CD14-positive monocyte (primary cell): ENCODE measurements around the gene SMIM38. TPM values are rescaled to one million over a fixed set of nuclear protein-coding genes. Genes with fewer than 3 reads are reported as not detected.
A peak's percentile ranks its signal among the peaks of the same experiment; 100 is the strongest.

Source experiments
- DNase-seq, 3 donors: peaks; one replicate each; pipeline ENCODE4 v3.0.0-alpha.2; 2011 to 2022
- H2AFZ ChIP-seq: 2 replicates; pipeline ENCODE4 v1.6.0; 2012; ENCODE audit warnings: mild to moderate bottlenecking, low read depth, low read length, inconsistent platforms; ENCODE audit not compliant: insufficient read depth, poor library complexity, severe bottlenecking
- H3K27ac ChIP-seq, 2 donors: 1 replicate in 1 of 2; 2 replicates in 1 of 2; pipeline ENCODE4 v1.5.1; 2012 to 2013; ENCODE audit warnings: low read length in 2 of 2, control low read depth in 1 of 2, inconsistent platforms in 1 of 2, low read depth in 1 of 2, mild to moderate bottlenecking in 1 of 2
- H3K27me3 ChIP-seq, 2 donors: one replicate each; pipeline versions ENCODE4 v1.6.0 to v1.6.1; 2011 to 2013; ENCODE audit warnings: low read length in 2 of 2; ENCODE audit not compliant: control insufficient read depth in 2 of 2, insufficient read depth in 2 of 2
- H3K36me3 ChIP-seq, 2 donors: replicated peaks in 1 of 2; 1 replicate in 1 of 2; 2 replicates in 1 of 2; pipeline versions ENCODE4 v1.5.1 to v1.6.1; 2012 to 2013; ENCODE audit warnings: low read length in 2 of 2, control low read depth in 1 of 2, inconsistent platforms in 1 of 2, mild to moderate bottlenecking in 1 of 2; ENCODE audit not compliant: insufficient read depth in 2 of 2, control insufficient read depth in 1 of 2
- H3K4me1 ChIP-seq, 2 donors: 1 replicate in 1 of 2; 2 replicates in 1 of 2; pipeline versions ENCODE4 v1.5.1 to v1.6.1; 2012 to 2013; ENCODE audit warnings: low read length in 2 of 2, control low read depth in 1 of 2, inconsistent platforms in 1 of 2, mild to moderate bottlenecking in 1 of 2, moderate library complexity in 1 of 2; ENCODE audit not compliant: insufficient read depth in 2 of 2, control insufficient read depth in 1 of 2
- H3K4me2 ChIP-seq: replicated peaks from 2 replicates; pipeline ENCODE3; 2012; ENCODE audit warnings: low read length, moderate library complexity, mild to moderate bottlenecking; ENCODE audit not compliant: poor library complexity, severe bottlenecking; ENCODE audit errors: extremely low read depth
- H3K4me3 ChIP-seq, 3 experiments: fragments of 200-600 bp in 1 of 3; sonication (generic) in 1 of 3; replicated peaks in 1 of 3; 1 replicate in 2 of 3; 2 replicates in 1 of 3; pipeline ENCODE4 v1.5.1; 2011 to 2013; ENCODE audit warnings: low read length in 3 of 3, mild to moderate bottlenecking in 3 of 3, control low read depth in 2 of 3, low read depth in 2 of 3, inconsistent platforms in 1 of 3, moderate library complexity in 1 of 3
- H3K79me2 ChIP-seq: 2 replicates; pipeline ENCODE4 v1.6.0; 2012; ENCODE audit warnings: mild to moderate bottlenecking, control low read depth, inconsistent platforms, low read length, moderate library complexity; ENCODE audit not compliant: insufficient read depth
- H3K9ac ChIP-seq: 2 replicates; pipeline ENCODE4 v1.6.0; 2017; ENCODE audit warnings: low read length, mild to moderate bottlenecking; ENCODE audit not compliant: insufficient read depth, poor library complexity, severe bottlenecking
- H3K9me3 ChIP-seq, 2 donors: replicated peaks in 1 of 2; 1 replicate in 1 of 2; 2 replicates in 1 of 2; pipeline versions ENCODE4 v1.5.1 to v1.6.1; 2012 to 2013; ENCODE audit warnings: low read length in 2 of 2, control low read depth in 1 of 2; ENCODE audit not compliant: control insufficient read depth in 1 of 2, insufficient read depth in 1 of 2
- H4K20me1 ChIP-seq: 2 replicates; pipeline ENCODE4 v1.6.0; 2012; ENCODE audit warnings: mild to moderate bottlenecking, low read length, control low read depth, moderate library complexity; ENCODE audit not compliant: insufficient read depth
- H3K27ac Mint-ChIP-seq, 7 donors: one replicate each; pipeline ENCODE4 v1.8.0; 2020; ENCODE audit warnings: mild to moderate bottlenecking in 7 of 7, mixed read lengths in 7 of 7, moderate library complexity in 6 of 7, inconsistent platforms in 2 of 7
- H3K27me3 Mint-ChIP-seq, 3 donors: one replicate each; pipeline ENCODE4 v1.8.0; 2021 to 2022; ENCODE audit warnings: low read depth in 3 of 3, mild to moderate bottlenecking in 3 of 3, mixed read lengths in 3 of 3, moderate library complexity in 3 of 3, inconsistent platforms in 1 of 3
- H3K36me3 Mint-ChIP-seq, 2 donors: one replicate each; pipeline ENCODE4 v1.8.0; 2020; ENCODE audit warnings: mixed read lengths in 2 of 2, inconsistent platforms in 1 of 2, mild to moderate bottlenecking in 1 of 2
- H3K4me1 Mint-ChIP-seq: one replicate; pipeline ENCODE4 v1.8.0; 2020; ENCODE audit warnings: mild to moderate bottlenecking, mixed read lengths
- H3K4me3 Mint-ChIP-seq, 2 donors: one replicate each; pipeline ENCODE4 v1.8.0; 2020; ENCODE audit warnings: mild to moderate bottlenecking in 2 of 2, mixed read lengths in 2 of 2, moderate library complexity in 1 of 2
- H3K9me3 Mint-ChIP-seq, 7 donors: one replicate each; pipeline ENCODE4 v1.8.0; 2020 to 2022; ENCODE audit warnings: mixed read lengths in 7 of 7, mild to moderate bottlenecking in 6 of 7, moderate library complexity in 6 of 7, inconsistent platforms in 2 of 7
- WGBS: methylation state at CpG from one replicate; pipeline ENCODE4 v1.1.5; 2013; ENCODE audit warnings: missing lambda C conversion rate; ENCODE audit not compliant: insufficient coverage; 5-methylcytosine and 5-hydroxymethylcytosine counted together
- intact Hi-C, 2 donors: fragments of 100-400 bp; cut with micrococcal nuclease; formaldehyde crosslinking; loops; one replicate each; pipeline versions ENCODE4 v1.15.0 to v1.15.1; 2023
- polyA plus RNA-seq, 3 donors: library from polyadenylated mRNA; depleted of rRNA in 1 of 3; unstranded in 2 of 3; stranded (reverse) in 1 of 3; fragments of 300-500 nt in 2 of 3; fragments of >200 nt in 1 of 3; fragmentation: Illumina TruSeq in 2 of 3; gene quantifications; 1 replicate in 2 of 3; 2 replicates in 1 of 3; pipeline ENCODE4 v1.2.3, GENCODE V29; 2012 to 2021
- TF ChIP-seq, protein P1 (sequence below): fragments of 200-600 bp; IDR thresholded peaks from one replicate; pipeline ENCODE4 v1.8.0; 2022; ENCODE audit warnings: antibody characterized with exemption, mild to moderate bottlenecking

Gene SMIM38
- polyA plus RNA-seq, 3 donors = 0.05 TPM; not detected in 2

DNA sequence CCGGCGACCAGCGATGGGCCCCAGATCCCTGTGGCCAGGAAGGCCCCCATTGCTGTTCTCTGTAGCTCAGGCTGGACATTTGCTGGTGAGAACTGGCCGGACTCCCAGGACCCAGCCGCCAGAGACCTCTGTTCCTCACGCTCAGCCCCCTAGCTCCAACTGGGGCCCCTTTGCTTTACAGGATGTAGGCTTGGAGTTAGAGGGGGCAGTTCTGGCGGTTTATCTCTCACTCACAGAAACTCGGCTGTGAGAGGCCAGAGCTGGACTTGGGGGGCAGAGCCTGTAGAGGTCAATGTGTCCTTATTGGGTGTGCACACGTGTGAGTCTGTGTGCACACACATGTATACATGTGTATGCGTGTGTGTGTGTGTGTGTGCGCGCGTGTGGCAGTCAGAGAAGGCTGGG lies 502 bp downstream of the SMIM38 start:
- H3K4me1 Mint-ChIP-seq = no peaks in the 10 kb centered on the region
- Histone ChIP-seq H4K20me1 (no peaks in the 10 kb centered on the region), H3K4me3 (no peak overlapping the region), H3K9ac (no peak overlapping the region), H3K27me3 (peaks cover 0 to 12% of the 10 kb centered on the region in 2 donors), H3K4me2 (no peak overlapping the region), H3K9me3 (no peaks in the 10 kb centered on the region), H3K27ac (no peak overlapping the region), H3K4me1 (no peaks in the 10 kb centered on the region), H2AFZ (no peak overlapping the region), H3K36me3 (no peaks in the 10 kb centered on the region), H3K79me2 (no peaks in the 10 kb centered on the region)
- H3K27me3 Mint-ChIP-seq = peaks cover 10 to 33% (median 18%) of the 10 kb centered on the region in 3 donors
- H3K27ac Mint-ChIP-seq = no peak overlapping the region
- intact Hi-C loops = no loop called here
- peaks cover 0 to 2% (median 0%) of the 10 kb centered on the region in 7 donors for H3K9me3 Mint-ChIP-seq
- peak overlapping the region in 1 of 2 donors; percentile 59 for H3K4me3 Mint-ChIP-seq
- no peak for DNase-seq
- TF ChIP-seq, protein P1, sequence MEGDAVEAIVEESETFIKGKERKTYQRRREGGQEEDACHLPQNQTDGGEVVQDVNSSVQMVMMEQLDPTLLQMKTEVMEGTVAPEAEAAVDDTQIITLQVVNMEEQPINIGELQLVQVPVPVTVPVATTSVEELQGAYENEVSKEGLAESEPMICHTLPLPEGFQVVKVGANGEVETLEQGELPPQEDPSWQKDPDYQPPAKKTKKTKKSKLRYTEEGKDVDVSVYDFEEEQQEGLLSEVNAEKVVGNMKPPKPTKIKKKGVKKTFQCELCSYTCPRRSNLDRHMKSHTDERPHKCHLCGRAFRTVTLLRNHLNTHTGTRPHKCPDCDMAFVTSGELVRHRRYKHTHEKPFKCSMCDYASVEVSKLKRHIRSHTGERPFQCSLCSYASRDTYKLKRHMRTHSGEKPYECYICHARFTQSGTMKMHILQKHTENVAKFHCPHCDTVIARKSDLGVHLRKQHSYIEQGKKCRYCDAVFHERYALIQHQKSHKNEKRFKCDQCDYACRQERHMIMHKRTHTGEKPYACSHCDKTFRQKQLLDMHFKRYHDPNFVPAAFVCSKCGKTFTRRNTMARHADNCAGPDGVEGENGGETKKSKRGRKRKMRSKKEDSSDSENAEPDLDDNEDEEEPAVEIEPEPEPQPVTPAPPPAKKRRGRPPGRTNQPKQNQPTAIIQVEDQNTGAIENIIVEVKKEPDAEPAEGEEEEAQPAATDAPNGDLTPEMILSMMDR = no peak
- 62% methylated on average over 6 of the region's 13 CpGs for WGBS
- H3K36me3 Mint-ChIP-seq = no peaks in the 10 kb centered on the region

DNA sequence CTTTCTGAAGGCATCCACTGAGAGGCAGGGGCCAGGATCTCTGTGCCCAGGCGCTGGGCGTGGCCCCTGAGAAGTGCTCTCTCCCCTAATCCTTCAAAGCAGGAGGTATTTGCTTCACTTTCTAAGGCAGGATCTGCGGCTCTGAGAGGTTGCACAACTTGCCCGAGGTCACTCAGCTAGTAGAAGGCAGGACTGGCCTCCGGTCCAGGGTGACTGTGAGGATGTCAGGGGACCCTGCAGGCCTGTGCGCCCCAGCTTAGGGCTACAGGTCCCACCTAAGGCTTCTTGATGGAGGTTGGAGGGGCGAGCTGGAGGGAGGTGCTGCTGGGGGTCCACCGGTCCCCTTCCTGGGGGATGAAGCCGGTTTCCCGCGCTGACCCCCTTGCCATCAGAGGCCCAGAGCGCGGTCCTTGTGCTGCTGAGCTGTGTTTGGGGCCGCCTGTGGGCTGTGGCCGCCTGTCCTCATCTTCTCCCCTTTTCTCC lies 979 bp downstream of the SMIM38 start:
- H3K4me3 Mint-ChIP-seq = peak overlapping the region in 1 of 2 donors; percentile 59
- no peak overlapping the region for H3K27ac Mint-ChIP-seq
- Histone ChIP-seq H2AFZ (no peak overlapping the region), H3K4me3 (no peak overlapping the region), H3K4me1 (no peaks in the 10 kb centered on the region), H3K36me3 (no peaks in the 10 kb centered on the region), H3K27ac (no peak overlapping the region), H4K20me1 (no peaks in the 10 kb centered on the region), H3K79me2 (no peaks in the 10 kb centered on the region), H3K9ac (no peak overlapping the region), H3K9me3 (no peaks in the 10 kb centered on the region), H3K4me2 (no peak overlapping the region), H3K27me3 (peaks cover 0 to 12% of the 10 kb centered on the region in 2 donors)
- TF ChIP-seq, protein P1 = no peak
- no peaks in the 10 kb centered on the region for H3K4me1 Mint-ChIP-seq
- intact Hi-C loops = no loop called here
- H3K36me3 Mint-ChIP-seq = no peaks in the 10 kb centered on the region
- peaks cover 0 to 2% (median 0%) of the 10 kb centered on the region in 7 donors for H3K9me3 Mint-ChIP-seq
- peaks cover 10 to 34% (median 18%) of the 10 kb centered on the region in 3 donors for H3K27me3 Mint-ChIP-seq
- WGBS = 92% methylated on average over 12 of the region's 15 CpGs
- DNase-seq = no peak
